HepG2 (cell line): ENCODE results near the gene TASOR2. TPM values are rescaled to one million over a fixed set of nuclear protein-coding genes. Genes with fewer than 3 reads are reported as not detected.

Experiments used
- AKAP8 ChIP-seq: sonication (generic); formaldehyde crosslinking; IDR thresholded peaks from 2 replicates; pipeline ENCODE4 v1.5.1; 2020; ENCODE audit warnings: mild to moderate bottlenecking, missing genetic modification reagents
- FOXP4 ChIP-seq: sonication (generic); formaldehyde crosslinking; IDR thresholded peaks from 2 replicates; pipeline ENCODE4 v1.4.0; 2020; ENCODE audit warnings: missing genetic modification reagents
- IKZF4 ChIP-seq: sonication (generic); formaldehyde crosslinking; IDR thresholded peaks from 2 replicates; pipeline ENCODE4 v1.5.1; 2020; ENCODE audit warnings: borderline replicate concordance, mild to moderate bottlenecking, low read depth, missing genetic modification reagents; ENCODE audit errors: not compliant biosample characterization
- JDP2 ChIP-seq: sonication (generic); formaldehyde crosslinking; IDR thresholded peaks from 2 replicates; pipeline ENCODE4 v1.8.1; 2022; ENCODE audit warnings: missing genetic modification reagents, borderline replicate concordance
- KDM1A ChIP-seq: IDR thresholded peaks from 2 replicates; pipeline ENCODE4 v1.6.1; 2016; ENCODE audit warnings: missing compliant biosample characterization
- KLF16 ChIP-seq, 2 experiments: sonication (generic) in 1 of 2; formaldehyde crosslinking in 1 of 2; IDR thresholded peaks; 2 replicates each; pipeline versions ENCODE4 v1.6.1 to v1.8.0; 2016 to 2023; ENCODE audit warnings: missing genetic modification reagents in 2 of 2, missing compliant biosample characterization in 1 of 2
- MYNN ChIP-seq: sonication (generic); formaldehyde crosslinking; IDR thresholded peaks from 2 replicates; pipeline ENCODE4 v1.4.0; 2020; ENCODE audit warnings: mild to moderate bottlenecking, low read depth, missing genetic modification reagents
- NFKBIZ ChIP-seq: IDR thresholded peaks from 2 replicates; pipeline ENCODE4 v1.6.1; 2018; ENCODE audit warnings: missing genetic modification reagents, missing compliant biosample characterization
- PRDM10 ChIP-seq: sonication (generic); formaldehyde crosslinking; IDR thresholded peaks from 2 replicates; pipeline ENCODE4 v1.4.0; 2020; ENCODE audit warnings: low read depth, missing genetic modification reagents
- RNF219 ChIP-seq: sonication (generic); formaldehyde crosslinking; IDR thresholded peaks from 2 replicates; pipeline ENCODE4 v1.5.0; 2020; ENCODE audit warnings: mild to moderate bottlenecking, missing genetic modification reagents
- polyA plus RNA-seq, 8 experiments: library from polyadenylated mRNA; depleted of rRNA in 3 of 8; stranded (reverse) in 7 of 8; unstranded in 1 of 8; fragments of >200 nt; fragmentation: Illumina TruSeq in 4 of 8; extraction: Trizol in 4 of 8; gene quantifications; 2 replicates each; pipeline versions ENCODE4 v1.2.1 to v1.2.3, GENCODE V29; 2011 to 2016; ENCODE audit warnings: low read depth in 4 of 8, missing spikeins in 1 of 8, mixed read lengths in 1 of 8; ENCODE audit not compliant: insufficient read depth in 1 of 8
- total RNA-seq, 5 experiments: library from RNA; depleted of rRNA; stranded (reverse); fragments of >200 nt; fragmentation: Illumina TruSeq; extraction: Trizol; gene quantifications; 2 replicates each; pipeline ENCODE4 v1.2.3, GENCODE V29; 2016; ENCODE audit warnings: low read depth in 1 of 5
- TF ChIP-seq, protein P1 (sequence below): sonication (generic); formaldehyde crosslinking; conservative IDR thresholded peaks from 2 replicates; pipeline ENCODE4 v1.4.0; 2020; ENCODE audit warnings: missing genetic modification reagents
- TF ChIP-seq, protein P2 (sequence below): IDR thresholded peaks from 2 replicates; pipeline ENCODE4 v1.6.1; 2016; ENCODE audit warnings: missing genetic modification reagents, missing compliant biosample characterization
- TF ChIP-seq, protein P3 (sequence below): sonication (generic); formaldehyde crosslinking; IDR thresholded peaks from 2 replicates; pipeline ENCODE4 v1.4.0; 2020; ENCODE audit warnings: missing genetic modification reagents
- TF ChIP-seq, protein P4 (sequence below): sonication (generic); formaldehyde crosslinking; IDR thresholded peaks from 2 replicates; pipeline ENCODE4 v1.4.0; 2020; ENCODE audit warnings: mild to moderate bottlenecking, missing genetic modification reagents

The TASOR2 gene
- total and polyA plus RNA-seq, 2 of the 13 experiments (the other 11 are each of a cell fraction or from before 2014, with no cell fraction given), result 24.2 to 55.3 TPM

GRCh38 chr10:5684318-5684970 is at the start of gene TASOR2 (continued):
- TF ChIP-seq KDM1A (CRISPR knock-in tag) (peak; percentile 70; the same call in 1 of the 2 replicates), AKAP8 (peak; percentile 73; the same call in 1 of the 2 replicates), PRDM10 (CRISPR knock-in tag) (peak; percentile 84; the same call in 1 of the 2 replicates), NFKBIZ (CRISPR knock-in tag) (peak; percentile 92; the same call in 1 of the 2 replicates), KLF16 (CRISPR knock-in tag; IDR thresholded peaks at IDR 0.05) (peak; percentile 88 to 98), JDP2 (no peak), FOXP4 (CRISPR knock-in tag) (peak; percentile 70), RNF219 (CRISPR knock-in tag) (peak; percentile 90), IKZF4 (CRISPR knock-in tag) (peak; percentile 95), MYNN (CRISPR knock-in tag) (peak; percentile 97; the same call in 1 of the 2 replicates)
- TF ChIP-seq, protein P1, sequence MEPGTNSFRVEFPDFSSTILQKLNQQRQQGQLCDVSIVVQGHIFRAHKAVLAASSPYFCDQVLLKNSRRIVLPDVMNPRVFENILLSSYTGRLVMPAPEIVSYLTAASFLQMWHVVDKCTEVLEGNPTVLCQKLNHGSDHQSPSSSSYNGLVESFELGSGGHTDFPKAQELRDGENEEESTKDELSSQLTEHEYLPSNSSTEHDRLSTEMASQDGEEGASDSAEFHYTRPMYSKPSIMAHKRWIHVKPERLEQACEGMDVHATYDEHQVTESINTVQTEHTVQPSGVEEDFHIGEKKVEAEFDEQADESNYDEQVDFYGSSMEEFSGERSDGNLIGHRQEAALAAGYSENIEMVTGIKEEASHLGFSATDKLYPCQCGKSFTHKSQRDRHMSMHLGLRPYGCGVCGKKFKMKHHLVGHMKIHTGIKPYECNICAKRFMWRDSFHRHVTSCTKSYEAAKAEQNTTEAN (CRISPR knock-in tag), result peak; percentile 89; the same call in 1 of the 2 replicates
- TF ChIP-seq, protein P2, sequence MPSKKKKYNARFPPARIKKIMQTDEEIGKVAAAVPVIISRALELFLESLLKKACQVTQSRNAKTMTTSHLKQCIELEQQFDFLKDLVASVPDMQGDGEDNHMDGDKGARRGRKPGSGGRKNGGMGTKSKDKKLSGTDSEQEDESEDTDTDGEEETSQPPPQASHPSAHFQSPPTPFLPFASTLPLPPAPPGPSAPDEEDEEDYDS (CRISPR knock-in tag), result peak; percentile 77
- TF ChIP-seq, protein P3, sequence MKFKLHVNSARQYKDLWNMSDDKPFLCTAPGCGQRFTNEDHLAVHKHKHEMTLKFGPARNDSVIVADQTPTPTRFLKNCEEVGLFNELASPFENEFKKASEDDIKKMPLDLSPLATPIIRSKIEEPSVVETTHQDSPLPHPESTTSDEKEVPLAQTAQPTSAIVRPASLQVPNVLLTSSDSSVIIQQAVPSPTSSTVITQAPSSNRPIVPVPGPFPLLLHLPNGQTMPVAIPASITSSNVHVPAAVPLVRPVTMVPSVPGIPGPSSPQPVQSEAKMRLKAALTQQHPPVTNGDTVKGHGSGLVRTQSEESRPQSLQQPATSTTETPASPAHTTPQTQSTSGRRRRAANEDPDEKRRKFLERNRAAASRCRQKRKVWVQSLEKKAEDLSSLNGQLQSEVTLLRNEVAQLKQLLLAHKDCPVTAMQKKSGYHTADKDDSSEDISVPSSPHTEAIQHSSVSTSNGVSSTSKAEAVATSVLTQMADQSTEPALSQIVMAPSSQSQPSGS, result peak; percentile 87
- TF ChIP-seq, protein P4, sequence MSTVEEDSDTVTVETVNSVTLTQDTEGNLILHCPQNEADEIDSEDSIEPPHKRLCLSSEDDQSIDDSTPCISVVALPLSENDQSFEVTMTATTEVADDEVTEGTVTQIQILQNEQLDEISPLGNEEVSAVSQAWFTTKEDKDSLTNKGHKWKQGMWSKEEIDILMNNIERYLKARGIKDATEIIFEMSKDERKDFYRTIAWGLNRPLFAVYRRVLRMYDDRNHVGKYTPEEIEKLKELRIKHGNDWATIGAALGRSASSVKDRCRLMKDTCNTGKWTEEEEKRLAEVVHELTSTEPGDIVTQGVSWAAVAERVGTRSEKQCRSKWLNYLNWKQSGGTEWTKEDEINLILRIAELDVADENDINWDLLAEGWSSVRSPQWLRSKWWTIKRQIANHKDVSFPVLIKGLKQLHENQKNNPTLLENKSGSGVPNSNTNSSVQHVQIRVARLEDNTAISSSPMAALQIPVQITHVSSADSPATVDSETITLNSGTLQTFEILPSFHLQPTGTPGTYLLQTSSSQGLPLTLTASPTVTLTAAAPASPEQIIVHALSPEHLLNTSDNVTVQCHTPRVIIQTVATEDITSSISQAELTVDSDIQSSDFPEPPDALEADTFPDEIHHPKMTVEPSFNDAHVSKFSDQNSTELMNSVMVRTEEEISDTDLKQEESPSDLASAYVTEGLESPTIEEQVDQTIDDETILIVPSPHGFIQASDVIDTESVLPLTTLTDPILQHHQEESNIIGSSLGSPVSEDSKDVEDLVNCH (CRISPR knock-in tag), result no peak
